ENCODE measurements around the gene PSEN1. TPM values are rescaled to one million over a fixed set of nuclear protein-coding genes. Genes with fewer than 3 reads are reported as not detected.

PSEN1 gene
- total RNA-seq = 48.1 and 49.1 TPM in 2 replicates

DNA sequence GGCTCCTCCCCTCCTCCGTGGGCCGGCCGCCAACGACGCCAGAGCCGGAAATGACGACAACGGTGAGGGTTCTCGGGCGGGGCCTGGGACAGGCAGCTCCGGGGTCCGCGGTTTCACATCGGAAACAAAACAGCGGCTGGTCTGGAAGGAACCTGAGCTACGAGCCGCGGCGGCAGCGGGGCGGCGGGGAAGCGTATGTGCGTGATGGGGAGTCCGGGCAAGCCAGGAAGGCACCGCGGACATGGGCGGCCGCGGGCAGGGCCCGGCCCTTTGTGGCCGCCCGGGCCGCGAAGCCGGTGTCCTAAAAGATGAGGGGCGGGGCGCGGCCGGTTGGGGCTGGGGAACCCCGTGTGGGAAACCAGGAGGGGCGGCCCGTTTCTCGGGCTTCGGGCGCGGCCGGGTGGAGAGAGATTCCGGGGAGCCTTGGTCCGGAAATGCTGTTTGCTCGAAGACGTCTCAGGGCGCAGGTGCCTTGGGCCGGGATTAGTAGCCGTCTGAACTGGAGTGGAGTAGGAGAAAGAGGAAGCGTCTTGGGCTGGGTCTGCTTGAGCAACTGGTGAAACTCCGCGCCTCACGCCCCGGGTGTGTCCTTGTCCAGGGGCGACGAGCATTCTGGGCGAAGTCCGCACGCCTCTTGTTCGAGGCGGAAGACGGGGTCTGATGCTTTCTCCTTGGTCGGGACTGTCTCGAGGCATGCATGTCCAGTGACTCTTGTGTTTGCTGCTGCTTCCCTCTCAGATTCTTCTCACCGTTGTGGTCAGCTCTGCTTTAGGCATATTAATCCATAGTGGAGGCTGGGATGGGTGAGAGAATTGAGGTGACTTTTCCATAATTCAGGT lies at the start of gene PSEN1:
PSEN1 (plus strand) TSS at position 121 of the 839 bp plus-strand sequence. CDS start 11,513 bp downstream, outside the sequence.

GRCh38 chr14:73237219-73237785 lies 101.0 kb downstream of the PSEN1 start, which contains the start of gene PAPLN:
TSS of gene PAPLN (plus strand) at chr14:73237506. CDS start at chr14:73239779, 2,273 bp downstream.

Other genes starting within 250 kb of the PSEN1 start
- gene DPF3, start 242.4 kb upstream of the PSEN1 start, total RNA-seq = 2.1 and 5.2 TPM in 2 replicates
- 7.1 and 16.3 TPM in 2 replicates for gene DCAF4, start 210.0 kb upstream of the PSEN1 start, total RNA-seq
- 12.2 and 16.5 TPM in 2 replicates for gene ZFYVE1, start 109.4 kb upstream of the PSEN1 start, total RNA-seq
- gene RBM25, start 78.0 kb upstream of the PSEN1 start, total RNA-seq = 32.7 and 45.0 TPM in 2 replicates
- gene PAPLN, start 101.0 kb downstream of the PSEN1 start, total RNA-seq = 4.2 and 6.4 TPM in 2 replicates

Measured in smooth muscle cell of the umbilical artery (primary cell).